ENCODE data around the gene PRR5.

- TF ChIP-seq EZH2phosphoT487 (IDR thresholded peaks at IDR 0.05; ENCODE audit: unreplicated experiment) (no peak), EZH2 (IDR thresholded peaks at IDR 0.05; ENCODE audit: low read depth, unreplicated experiment) (no peak), CTCF (conservative IDR thresholded peaks at IDR 0.05; ENCODE audit: low read depth in 2 of 2) (no peak)
These were observed 8.9 kb upstream of the PRR5 start for GRCh38 chr22:44693145-44693544.

Data from GM23338 (cell line).